ENCODE measurements around the gene VAMP8.

DNA sequence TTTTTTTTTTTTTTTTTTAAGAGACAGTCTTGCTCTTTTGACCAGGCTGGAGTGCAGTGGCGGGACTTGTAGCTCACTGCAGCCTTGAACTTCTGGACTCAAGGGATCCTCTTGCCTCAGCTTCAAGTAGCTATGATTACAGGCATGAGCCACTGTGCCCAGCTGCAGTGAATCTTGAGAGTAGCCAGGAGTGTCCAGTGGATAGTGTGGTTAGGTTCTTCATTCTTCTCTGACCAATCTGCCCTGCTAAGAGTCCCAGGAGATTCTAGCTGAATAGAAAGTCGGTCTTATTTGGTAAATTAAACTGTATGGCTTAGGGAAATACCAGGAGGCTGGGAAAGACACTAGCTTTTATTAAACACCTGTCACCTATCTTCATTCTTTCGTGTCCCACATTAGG is 53.9 kb downstream of the VAMP8 start:
- TF ChIP-seq, protein P1, sequence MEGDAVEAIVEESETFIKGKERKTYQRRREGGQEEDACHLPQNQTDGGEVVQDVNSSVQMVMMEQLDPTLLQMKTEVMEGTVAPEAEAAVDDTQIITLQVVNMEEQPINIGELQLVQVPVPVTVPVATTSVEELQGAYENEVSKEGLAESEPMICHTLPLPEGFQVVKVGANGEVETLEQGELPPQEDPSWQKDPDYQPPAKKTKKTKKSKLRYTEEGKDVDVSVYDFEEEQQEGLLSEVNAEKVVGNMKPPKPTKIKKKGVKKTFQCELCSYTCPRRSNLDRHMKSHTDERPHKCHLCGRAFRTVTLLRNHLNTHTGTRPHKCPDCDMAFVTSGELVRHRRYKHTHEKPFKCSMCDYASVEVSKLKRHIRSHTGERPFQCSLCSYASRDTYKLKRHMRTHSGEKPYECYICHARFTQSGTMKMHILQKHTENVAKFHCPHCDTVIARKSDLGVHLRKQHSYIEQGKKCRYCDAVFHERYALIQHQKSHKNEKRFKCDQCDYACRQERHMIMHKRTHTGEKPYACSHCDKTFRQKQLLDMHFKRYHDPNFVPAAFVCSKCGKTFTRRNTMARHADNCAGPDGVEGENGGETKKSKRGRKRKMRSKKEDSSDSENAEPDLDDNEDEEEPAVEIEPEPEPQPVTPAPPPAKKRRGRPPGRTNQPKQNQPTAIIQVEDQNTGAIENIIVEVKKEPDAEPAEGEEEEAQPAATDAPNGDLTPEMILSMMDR (conservative IDR thresholded peaks at IDR 0.05) = no peak
- no peak for TF ChIP-seq ZFX (IDR thresholded peaks at IDR 0.05)
